BJ (cell line): Measurements from ENCODE around the gene LRPAP1. TPM values are rescaled to one million over a fixed set of nuclear protein-coding genes. Genes with fewer than 3 reads are reported as not detected.

ENCODE experiments used
- CTCF ChIA-PET: fragments of 350-600 bp; formaldehyde crosslinking; extraction: SDS; loops from one replicate; lab custom pipeline; 2021; ENCODE audit warnings: antibody characterized with exemption, inconsistent platforms; lab: Yijun Ruan, JAX
- POLR2A ChIA-PET: fragments of 300-600 bp; sonication (Branson Sonifier 250); formaldehyde crosslinking; extraction: SDS; loops from one replicate; lab custom pipeline; 2021; ENCODE audit warnings: antibody characterized with exemption; lab: Charles Lee
- DNase-seq: peaks from one replicate; pipeline ENCODE4 v3.0.0-alpha.2; 2011; ENCODE audit warnings: low read depth
- H3K27me3 ChIP-seq: 2 replicates; pipeline ENCODE4 v1.6.0; 2011; ENCODE audit warnings: low read length; ENCODE audit not compliant: control insufficient read depth, insufficient read depth
- H3K36me3 ChIP-seq: 2 replicates; pipeline ENCODE4 v1.5.1; 2011; ENCODE audit warnings: low read length; ENCODE audit not compliant: control insufficient read depth, insufficient read depth
- H3K4me3 ChIP-seq: 2 replicates; pipeline ENCODE4 v1.5.1; 2011; ENCODE audit warnings: low read depth, mild to moderate bottlenecking, control low read depth, low read length
- polyA plus RNA-seq: library from polyadenylated mRNA; depleted of rRNA; stranded (reverse); fragments of >200 nt; gene quantifications from 2 replicates; pipeline ENCODE4 v1.2.3, GENCODE V29; 2011
- TF ChIP-seq, protein P1 (sequence below): IDR thresholded peaks from 2 replicates; pipeline ENCODE4 v1.5.1; 2011; ENCODE audit warnings: low read depth, mild to moderate bottlenecking, control low read depth, inconsistent platforms, low read length, moderate library complexity; ENCODE audit not compliant: insufficient read depth

The LRPAP1 gene
- polyA plus RNA-seq, 1 experiment = 275 TPM

DNA sequence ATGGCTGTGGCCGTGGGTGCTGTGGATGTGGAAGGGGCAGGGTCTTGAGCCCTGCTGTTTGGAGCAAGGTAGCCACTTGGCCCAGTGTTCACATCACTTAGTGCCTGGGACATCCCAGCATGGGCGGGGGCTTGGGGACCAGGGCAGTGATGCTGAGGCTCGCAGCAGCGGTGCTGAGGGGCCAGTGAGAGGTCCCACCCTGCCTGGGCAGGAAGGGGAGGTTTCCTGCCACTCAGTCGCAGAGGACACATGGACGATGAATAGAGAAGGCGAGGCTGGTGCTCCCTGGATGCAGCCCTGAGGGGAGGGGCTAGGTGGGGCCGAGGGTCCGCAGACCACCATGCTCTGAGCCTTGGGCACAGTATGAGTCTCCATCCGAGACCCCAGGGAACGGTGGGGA, 43.4 kb downstream of the LRPAP1 start:
- no peaks in the 10 kb centered on the region for H3K36me3 ChIP-seq
- ChIA-PET CTCF (interaction anchor here (1.4 kb wide), 1 partner anchor 8 kb away, joined by 9 read pairs; no protein-coding TSS in a partner anchor), POLR2A (no interaction called here)
- no peak overlapping the region for H3K4me3 ChIP-seq
- TF ChIP-seq, protein P1, sequence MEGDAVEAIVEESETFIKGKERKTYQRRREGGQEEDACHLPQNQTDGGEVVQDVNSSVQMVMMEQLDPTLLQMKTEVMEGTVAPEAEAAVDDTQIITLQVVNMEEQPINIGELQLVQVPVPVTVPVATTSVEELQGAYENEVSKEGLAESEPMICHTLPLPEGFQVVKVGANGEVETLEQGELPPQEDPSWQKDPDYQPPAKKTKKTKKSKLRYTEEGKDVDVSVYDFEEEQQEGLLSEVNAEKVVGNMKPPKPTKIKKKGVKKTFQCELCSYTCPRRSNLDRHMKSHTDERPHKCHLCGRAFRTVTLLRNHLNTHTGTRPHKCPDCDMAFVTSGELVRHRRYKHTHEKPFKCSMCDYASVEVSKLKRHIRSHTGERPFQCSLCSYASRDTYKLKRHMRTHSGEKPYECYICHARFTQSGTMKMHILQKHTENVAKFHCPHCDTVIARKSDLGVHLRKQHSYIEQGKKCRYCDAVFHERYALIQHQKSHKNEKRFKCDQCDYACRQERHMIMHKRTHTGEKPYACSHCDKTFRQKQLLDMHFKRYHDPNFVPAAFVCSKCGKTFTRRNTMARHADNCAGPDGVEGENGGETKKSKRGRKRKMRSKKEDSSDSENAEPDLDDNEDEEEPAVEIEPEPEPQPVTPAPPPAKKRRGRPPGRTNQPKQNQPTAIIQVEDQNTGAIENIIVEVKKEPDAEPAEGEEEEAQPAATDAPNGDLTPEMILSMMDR = no peak
- DNase-seq = no peak
- peaks cover 2% of the 10 kb centered on the region for H3K27me3 ChIP-seq

DNA sequence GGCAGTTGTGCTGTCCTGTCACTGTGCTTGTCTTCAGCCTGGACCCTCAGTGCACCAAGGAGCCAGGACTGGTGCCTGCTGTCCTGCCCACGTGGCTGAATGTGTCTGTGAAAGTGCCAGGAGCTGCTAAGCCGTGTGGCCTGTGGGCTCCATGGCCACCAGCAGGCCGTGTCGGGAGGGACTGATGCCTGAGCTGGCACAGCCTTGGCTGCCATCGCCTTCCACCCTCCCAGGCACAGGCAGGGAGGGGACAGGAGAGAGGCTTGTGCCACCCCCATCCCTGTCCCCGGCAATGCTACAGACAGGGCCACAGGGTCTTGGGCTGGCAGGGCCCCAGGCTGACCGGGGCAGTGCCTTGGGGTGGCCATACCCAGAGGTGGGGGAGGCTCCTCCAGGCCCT, 44.4 kb downstream of the LRPAP1 start:
- Histone ChIP-seq H3K36me3 (no peaks in the 10 kb centered on the region), H3K27me3 (peaks cover 2% of the 10 kb centered on the region), H3K4me3 (no peak overlapping the region)
- POLR2A ChIA-PET = no interaction called here
- CTCF ChIA-PET = interaction anchor here (0.7 kb wide), 1 partner anchor 142 kb away, joined by 3 read pairs; no protein-coding TSS in a partner anchor
- TF ChIP-seq, protein P1 = no peak
- DNase-seq = no peak

DNA sequence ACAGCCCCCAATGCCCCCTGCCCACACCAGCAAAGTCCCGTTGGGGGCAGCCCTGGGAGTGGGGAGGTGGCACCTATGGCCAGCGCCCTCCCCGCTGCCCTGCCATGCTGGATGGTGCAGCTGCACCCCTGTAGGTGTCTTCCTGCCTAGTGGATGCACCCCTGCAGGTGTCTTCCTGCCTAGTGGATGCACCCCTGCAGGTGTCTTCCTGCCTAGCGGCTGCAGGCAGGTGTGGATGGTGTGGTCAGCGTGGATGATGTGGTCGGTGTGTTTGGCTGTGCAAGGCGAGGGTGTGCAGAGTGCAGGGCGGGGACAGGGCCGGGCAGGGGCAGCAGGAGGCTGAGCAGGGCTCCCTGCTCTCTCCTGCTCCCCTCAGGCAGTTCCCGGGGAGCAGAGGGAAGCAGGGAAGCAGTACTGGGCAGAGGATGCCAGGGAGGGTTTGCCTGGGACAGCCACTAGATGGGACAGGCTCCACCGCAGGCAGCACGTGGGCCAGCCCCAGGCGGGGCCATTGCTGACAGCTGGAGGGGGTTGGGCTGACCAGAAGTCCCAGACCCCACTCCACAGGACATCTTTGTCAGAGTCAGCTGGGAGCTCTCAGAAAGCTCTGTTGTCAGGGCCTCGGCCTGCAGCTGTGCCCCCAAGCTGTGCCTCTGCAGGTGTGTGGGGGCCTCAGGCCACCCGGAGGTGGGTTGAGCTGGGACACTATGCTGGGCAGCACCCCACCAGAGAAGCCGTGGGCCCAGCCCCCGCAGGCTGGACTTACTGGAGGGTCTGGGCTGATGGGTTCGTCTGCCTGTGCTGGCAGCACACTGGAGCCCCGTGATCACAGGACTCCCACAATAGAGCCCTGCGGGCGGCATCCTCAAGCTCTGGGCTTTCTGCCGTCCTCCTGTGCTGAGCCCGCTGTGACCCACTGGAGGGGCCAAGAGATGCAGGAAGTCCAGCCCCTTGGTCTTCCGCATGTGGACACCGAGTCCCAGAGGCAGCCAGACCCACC, 45.4 kb downstream of the LRPAP1 start:
- Histone ChIP-seq H3K4me3 (no peak overlapping the region), H3K27me3 (peaks cover 1% of the 10 kb centered on the region; the same call in 1 of the 2 replicates), H3K36me3 (no peaks in the 10 kb centered on the region)
- ChIA-PET POLR2A (no interaction called here), CTCF (interaction anchor here (0.7 kb wide), 1 partner anchor 141 kb away, joined by 3 read pairs; no protein-coding TSS in a partner anchor)
- no peak for DNase-seq
- TF ChIP-seq, protein P1 = no peak

DNA sequence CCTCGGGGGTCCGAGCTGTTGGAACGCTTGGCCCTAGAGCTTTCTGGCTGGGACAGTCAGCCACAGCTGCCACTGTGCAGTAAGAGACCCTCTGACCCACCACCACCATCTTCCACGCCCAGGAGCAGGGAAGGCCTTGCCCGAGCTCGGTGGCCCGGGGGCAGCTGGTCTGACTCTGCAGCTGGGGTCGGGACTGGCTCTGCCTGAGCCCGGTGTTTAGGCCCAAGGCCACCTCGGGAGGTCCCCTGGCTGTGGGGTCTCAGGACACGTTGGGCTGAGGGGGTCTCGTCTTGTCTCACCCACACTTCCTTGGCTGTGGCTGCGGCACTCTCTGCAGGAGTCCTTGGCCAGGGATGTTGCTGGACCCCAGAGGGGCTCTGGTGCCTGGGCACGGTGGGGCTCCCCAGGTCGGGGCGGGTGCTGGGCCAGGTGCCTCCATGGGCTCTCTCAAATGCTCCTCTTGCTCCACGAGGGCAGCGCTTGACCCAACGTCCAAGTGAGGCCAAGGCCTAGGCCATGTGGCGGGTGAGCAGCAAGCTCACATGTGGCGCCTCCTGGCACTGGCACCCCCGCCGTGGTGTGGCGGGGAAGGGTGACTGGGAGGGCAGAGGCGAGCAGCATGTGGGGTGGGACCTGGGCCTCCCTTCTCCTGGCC, 46.2 kb downstream of the LRPAP1 start:
- ChIA-PET CTCF (interaction anchor here (1.2 kb wide), 1 partner anchor 22 kb away, joined by 5 read pairs; no protein-coding TSS in a partner anchor), POLR2A (no interaction called here)
- no peak for DNase-seq
- H3K4me3 ChIP-seq = no peak overlapping the region
- TF ChIP-seq, protein P1 = no peak
- no peaks in the 10 kb centered on the region; the same call in 1 of the 2 replicates for H3K27me3 ChIP-seq
- no peaks in the 10 kb centered on the region for H3K36me3 ChIP-seq
